ENCODE measurements around the gene NPLOC4.
A peak's percentile ranks its signal among the peaks of the same experiment; 100 is the strongest.

The NPLOC4 gene

DNA sequence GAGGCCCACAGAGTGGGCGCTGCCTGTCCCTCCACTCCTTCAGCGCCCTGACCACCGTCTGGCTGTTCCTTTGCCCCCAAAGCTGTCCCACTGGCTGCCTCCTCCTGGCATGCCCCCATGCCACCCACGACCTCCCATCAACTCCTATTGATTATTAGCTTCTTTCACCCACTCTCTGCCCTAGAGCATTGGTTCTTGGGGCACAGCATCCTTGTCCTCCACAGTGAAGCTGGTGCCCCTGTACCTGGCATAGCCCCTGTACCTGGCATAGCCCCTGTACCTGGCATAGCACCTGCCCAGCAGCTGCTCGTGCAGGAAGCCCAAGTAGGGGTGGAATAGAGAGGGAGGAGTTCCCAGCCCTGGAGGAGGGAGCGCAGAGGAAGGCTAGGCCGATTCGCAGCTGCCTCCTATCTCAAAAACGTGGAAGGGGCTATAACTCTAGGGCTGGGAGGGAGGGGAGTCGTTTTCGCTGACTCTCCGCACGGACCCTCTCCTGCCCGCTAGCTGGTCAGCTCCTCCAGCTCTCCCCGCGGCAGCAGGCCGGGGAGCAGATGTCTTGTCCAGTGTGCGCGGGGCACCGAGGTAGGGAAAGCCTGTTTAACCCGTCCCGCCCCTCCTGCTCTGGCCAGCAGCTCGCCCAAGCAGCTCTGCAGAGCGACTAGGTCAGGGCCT, 118.7 kb downstream of the NPLOC4 start:
- peak; percentile 34 for DNase-seq (ENCODE audit: low read depth)

DNA sequence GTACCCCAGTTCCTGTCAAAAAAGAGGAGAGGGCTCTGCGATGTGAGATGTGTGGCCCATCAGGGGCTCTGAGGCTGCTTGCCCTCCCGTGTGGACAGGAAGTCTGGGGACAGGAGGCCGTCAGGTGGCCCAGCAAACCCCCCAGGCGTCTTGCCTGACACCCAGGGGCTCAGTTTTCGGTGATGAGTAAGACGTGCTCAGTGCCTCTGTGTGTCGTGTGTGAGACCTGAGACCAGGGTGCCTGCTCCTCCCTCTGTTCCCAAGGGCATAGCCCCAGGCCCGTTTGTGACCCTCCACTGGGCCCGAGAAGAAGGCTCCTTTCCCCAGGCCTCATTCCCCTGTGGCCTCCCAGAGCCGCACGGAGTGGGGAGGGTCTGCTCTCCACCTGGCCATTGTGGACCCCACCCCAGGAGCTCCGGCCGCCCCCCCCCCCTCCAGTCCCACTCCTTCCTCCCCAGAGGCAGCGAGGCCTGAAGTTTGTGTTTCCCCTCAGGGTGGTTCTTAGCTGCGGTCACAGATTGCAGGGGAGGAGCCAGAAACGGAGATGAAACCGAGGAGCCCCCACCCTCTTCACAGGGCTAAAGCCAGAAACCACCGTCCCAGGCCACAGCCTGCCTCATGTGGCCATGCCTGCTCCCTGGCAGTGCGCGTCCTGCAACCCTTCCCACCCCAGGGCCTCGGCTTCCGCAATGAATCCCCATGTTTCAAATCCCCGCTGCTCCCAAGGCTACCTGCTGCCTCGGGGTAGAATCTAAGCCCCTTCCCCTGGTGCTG, 119.4 kb downstream of the NPLOC4 start:
- peak; percentile 42 for DNase-seq (ENCODE audit: low read depth)

DNA sequence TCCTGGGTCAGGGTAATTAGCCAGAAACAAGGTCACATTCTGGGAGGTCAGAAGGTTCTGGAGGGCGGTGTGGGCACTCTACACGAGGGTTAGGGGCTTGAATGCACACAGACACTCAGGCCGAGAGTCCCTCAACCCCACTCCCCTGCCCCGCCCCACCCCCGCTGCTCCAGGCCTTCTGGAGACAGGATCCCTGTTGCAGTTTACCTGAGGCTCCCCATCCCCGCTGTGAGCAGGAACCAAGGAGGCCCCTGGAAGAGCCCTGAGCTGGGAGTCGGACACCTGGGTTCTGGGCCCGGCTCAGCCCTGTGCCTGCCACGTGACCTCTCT, 119.9 kb downstream of the NPLOC4 start:
- no peak for DNase-seq (ENCODE audit: low read depth)

DNA sequence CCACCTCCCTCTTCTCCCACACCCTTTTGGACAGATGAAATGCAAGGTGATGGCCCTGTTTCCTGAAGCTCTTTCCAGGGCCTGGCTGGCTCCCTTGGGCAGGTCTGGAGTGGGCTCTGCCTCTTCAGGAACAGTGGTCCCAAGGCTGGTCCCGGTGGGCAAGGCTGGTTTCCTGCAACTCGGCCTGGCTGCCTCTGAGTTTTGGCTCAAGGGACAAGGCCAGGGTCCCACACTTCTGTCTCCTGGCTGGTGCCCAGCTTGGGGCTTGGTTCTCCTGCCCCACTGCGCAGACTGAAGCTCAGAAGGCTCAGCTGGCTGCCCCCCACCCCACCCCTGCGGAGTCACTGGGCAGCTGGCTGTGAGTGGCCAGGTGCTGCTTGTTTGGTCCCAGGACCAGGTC, 120.5 kb downstream of the NPLOC4 start:
- no peak for DNase-seq (ENCODE audit: low read depth)

DNA sequence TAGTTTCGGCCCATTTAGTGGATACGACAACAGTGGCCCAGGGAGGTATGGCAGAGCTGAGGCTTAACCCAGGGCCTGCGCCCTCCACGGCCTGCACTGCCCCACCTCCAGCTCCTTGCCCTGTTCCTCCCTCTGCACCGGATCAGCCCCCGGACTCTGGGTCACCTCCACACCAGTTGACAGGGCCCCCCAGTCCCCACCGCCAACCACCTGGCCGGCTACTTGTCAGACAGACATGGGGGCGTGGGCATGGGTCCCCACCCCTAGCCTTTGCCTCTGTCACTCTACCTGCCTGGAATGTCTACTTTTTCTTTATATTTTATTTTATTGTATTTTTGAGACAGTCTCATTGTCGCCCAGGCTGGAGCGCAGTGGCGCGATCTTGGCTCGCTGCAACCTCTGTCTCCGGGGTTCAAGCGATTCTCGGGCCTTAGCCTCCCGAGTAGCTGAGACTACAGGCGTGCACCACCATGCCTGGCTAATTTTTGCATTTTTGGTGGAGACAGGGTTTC, 121.3 kb downstream of the NPLOC4 start:
- no peak for DNase-seq (ENCODE audit: low read depth)

DNA sequence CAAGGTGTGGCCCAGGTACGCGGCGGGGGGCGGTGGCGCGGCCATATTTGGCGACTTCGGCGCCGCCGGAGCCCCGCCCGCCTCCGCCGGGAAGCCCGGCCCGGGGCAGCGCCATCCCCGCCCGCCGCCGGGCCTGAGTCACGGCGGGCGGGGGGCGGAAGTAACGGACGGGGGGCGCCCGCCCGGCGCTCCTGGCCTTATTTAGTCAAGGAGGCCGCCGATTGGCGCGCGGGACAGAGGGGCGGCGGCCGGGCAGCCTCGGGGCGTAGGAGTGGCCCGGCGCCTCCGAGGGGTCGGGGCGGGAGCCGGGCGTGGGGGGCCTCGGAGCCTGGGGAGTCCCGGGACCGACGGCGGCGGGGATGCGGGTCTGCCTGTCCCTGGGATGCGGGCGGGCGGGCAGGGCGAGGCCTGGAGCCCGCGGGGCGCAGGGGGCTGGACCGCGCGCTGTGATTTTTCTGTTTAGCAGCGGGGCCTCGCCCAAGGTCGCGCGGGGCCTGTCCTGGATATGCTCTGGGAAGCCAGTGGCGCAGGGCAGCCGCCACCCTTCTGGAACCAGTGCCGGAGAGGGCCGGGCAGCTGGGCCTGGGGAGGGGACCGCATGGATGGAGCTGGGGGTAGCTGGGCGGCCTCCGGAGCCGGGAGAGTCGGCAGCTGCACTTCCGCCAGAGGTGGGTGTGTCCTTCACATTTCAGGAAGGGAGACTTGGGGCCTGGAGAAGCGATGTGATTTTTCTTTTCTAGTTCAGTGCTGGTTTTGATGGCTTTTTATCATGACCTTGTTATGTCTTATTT, 122.0 kb downstream of the NPLOC4 start:
- DNase-seq (ENCODE audit: low read depth), result peak; percentile 92

DNA sequence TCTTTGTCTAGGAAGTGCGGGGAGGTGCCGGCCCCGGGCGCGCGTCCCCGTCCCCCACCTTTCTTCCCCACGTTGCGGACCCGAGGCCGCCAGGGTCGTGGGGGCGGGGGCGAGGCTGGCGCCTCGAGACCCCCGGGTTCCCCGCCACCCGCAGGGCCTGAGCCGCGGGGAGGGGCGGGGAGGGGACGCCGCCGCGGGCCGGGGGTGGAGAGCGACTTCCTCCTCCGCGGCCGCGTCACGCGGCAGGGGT, 122.5 kb downstream of the NPLOC4 start:
- DNase-seq (ENCODE audit: low read depth), result no peak

DNA sequence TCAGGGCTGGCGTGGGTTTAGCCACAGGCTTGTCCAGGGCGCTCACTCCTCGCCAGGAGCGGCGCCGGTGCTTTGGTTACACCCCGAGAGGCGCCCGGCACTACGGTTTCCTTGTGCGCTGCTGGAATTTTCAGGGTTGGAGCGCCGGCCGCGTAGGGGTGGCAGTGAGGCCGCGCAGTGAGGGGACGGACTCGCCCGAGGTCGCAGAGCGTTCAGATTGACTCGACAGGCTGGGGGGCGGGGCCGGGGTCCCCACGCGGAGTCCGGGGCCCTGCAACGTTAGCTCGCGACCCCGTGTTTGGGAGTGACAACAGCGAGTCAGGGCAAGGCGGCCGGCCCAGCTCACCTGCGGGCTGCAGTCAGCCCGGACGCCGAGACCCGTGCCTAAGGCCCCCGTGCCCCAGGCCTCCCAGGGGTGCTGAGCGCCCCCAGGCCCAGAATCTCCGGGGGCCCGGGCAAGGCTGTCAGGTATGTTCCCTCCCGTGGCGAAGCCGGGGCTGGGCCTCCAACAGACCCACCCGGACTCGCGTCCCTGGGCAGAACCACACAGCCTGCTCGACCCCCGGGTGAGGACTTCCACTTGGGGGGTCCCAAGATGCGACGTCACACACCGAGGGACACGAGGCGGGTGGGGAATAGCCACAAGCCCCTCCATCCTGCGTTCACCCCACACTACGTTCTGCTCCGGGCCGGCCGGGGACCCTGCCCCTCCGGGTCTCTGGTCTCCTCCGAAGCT, 123.0 kb downstream of the NPLOC4 start:
- peak; percentile 82 for DNase-seq (ENCODE audit: low read depth)

DNA sequence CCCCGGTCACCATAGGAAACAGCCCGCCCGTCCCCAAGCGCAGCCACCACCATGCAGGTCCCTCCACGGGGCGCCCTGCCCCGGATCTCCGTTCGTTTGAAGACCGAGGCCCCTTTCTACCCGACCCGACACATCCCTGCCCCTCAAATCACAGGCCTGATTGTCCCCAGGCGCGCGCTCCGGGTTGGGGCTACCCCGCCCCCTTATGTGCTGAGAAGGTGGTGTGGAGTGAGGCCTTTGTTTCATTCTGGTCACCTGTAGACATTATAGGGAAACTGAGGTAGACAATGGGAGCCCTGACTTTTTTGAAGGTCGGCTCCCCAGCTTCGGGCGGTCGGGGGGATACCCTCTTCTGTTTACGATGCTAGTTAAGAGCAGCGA, 123.5 kb downstream of the NPLOC4 start:
- DNase-seq (ENCODE audit: low read depth), result peak; percentile 70

DNA sequence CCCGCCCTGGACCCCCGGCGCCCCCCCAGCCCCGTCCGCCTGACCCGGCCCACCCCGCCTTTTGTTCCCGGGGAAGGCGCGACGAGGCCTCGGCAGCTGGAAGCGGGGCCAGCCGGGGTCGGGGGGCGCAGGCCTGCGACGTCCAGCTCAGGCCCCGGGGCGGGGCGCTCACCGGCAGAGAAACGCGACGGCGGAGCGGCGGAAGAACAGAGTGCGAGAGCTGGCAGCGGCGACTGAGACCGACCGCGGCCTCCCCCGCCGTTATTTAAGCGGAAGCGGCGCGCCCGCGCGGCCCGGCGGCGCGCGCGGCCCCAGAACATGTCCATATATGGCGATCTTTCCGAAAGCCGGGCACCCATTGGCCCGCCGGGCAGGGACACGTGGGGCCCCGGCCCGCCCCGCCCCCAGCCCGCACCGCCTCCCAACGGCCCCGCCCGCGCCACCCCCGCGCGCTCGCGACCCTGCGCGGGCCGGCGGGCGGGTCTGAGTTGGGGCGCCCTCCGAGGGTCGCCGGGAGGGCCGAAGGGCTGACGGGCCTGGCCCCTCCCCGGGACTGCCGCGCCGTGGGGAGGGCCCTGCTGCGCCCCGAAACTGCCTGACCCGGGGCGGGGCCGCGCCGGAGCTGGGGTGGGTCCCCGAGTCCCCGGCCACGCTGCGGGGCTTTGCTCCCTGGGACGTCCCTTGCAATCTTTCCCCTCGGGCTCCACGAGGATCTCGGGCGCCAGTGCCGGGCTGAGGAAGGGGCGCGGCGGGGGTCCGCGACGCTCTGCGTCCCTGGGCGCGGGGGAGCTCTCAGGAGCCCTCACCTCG, 124.1 kb downstream of the NPLOC4 start, which contains the start of gene ACTG1:
Gene ACTG1 (minus strand): TSS at position 238 of the 810 bp plus-strand sequence. CDS start 445 bp downstream, outside the sequence.
- peak; percentile 94 for DNase-seq (ENCODE audit: low read depth)

DNA sequence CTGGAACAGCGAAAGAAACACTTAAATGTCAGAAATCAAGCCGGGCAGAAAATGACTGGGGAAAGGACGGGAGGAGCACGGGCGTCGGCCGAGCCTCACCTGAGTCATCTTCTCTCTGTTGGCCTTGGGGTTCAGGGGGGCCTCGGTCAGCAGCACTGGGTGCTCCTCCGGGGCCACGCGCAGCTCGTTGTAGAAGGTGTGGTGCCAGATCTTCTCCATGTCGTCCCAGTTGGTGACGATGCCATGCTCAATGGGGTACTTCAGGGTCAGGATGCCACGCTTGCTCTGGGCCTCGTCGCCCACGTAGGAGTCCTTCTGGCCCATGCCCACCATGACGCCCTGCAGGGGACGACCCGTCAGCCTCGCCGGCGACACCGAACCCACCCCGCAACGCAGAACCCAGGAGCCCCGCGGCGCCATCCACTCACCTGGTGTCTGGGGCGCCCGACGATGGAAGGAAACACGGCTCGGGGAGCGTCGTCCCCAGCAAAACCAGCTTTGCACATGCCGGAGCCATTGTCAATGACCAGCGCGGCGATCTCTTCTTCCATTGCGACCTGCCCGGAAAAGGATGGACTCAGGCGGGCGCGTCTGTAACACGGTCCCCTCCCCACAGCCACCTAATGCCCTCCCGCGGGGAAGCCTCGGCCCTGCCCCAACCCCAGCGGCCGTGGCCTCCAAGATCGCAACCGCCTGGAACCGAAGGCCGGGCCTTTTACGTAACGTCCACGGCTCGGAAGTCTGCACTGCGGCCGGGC, 124.9 kb downstream of the NPLOC4 start:
- peak; percentile 49 for DNase-seq (ENCODE audit: low read depth)

DNA sequence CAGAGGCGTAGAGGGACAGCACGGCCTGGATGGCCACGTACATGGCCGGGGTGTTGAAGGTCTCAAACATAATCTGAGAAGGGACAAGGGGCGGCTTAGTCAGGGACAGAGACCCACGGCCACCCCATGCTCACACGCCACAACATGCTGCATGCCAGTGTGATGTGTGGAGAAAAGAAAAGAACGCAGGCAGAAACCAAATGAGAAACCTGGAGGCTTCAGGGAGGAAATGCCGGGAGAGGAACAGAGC, 125.4 kb downstream of the NPLOC4 start:
- no peak for DNase-seq (ENCODE audit: low read depth)

DNA sequence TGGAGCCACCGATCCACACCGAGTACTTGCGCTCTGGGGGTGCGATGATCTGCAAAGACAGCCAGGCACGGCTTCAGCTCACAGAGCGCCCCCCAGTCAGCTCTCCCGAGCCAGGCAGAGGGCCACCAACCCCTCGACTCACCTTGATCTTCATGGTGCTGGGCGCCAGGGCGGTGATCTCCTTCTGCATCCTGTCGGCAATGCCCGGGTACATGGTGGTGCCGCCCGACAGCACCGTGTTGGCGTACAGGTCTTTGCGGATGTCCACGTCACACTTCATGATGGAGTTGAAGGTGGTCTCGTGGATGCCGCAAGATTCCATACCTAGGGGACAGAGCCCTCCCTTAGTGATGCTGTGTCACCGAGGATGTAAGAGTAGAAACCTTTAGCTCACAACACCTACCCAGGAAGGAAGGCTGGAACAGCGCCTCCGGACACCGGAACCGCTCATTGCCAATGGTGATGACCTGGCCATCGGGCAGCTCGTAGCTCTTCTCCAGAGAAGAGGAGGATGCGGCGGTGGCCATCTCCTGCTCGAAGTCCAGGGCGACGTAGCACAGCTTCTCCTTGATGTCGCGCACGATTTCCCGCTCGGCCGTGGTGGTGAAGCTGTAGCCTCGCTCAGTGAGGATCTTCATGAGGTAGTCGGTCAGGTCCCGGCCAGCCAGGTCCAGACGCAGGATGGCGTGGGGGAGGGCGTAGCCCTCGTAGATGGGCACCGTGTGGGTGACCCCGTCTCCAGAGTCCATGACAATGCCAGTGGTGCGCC, 125.9 kb downstream of the NPLOC4 start:
- DNase-seq (ENCODE audit: low read depth), result peak; percentile 60

DNA sequence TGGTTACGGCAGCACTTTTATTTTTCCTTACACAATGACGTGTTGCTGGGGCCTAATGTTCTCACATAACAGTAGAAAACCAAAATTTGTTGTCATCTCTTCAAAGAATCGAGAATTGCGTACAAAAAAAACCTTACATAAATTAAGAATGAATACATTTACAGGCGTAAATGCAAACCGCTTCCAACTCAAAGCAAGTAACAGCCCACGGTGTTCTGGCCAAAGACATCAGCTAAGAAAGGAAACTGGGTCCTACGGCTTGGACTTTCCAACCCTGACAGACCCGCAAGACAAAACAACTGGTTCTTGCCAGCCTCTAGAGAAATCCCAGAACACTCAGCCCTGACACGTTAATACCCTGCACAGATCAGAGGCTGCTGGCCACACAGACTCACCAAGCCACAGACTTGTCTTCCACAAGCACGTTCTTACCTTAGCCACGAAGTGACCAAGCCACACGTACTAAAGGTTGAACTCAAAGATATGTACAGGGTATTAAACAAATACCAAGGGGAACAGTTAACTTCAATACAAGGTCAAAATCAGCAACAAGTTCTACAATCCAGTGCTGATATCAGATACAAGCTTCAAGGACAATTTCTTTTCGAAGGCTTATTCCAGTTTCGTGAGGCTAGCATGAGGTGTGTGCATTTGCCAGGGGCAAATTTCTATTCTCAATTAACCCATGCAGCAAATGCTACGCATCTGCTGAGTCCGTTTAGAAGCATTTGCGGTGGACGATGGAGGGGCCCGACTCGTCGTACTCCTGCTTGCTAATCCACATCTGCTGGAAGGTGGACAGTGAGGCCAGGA, 126.7 kb downstream of the NPLOC4 start:
- no peak for DNase-seq (ENCODE audit: low read depth)

DNA sequence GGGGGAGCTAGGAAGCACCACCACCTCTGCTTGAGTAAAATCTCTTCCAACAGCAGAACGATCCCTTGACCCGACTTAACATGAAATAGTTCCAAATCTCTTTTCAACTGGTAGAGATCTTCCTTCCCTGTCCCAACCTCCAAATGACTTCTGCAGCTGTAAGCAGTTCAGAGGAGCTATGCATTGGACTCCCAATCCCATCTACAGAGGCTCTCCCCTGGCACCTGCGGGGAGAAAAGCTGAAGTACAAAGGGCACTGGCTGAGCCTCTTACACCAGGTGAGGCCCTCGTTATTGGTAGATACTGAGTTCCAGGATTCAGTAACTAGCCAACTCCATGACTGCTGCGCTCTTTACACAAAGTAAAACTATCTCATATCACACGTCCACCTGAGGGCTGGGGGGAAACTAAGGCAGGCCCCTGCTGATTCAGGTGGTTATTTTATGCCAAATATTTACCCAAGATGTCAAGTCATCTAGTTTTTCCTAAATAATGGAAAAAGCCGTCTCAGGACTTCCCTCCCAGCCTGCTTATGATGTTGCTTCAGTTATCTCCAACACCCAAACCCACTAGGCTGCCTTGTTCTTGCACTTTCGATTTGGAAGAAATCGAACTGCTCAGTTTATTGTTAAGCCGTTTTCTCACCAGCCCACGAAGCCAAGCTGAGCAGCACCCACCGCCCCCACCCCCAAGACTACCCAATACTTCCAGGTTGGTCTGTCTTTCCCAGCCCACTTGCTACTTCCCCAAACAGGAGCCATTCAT, 127.5 kb downstream of the NPLOC4 start:
- no peak for DNase-seq (ENCODE audit: low read depth)

DNA sequence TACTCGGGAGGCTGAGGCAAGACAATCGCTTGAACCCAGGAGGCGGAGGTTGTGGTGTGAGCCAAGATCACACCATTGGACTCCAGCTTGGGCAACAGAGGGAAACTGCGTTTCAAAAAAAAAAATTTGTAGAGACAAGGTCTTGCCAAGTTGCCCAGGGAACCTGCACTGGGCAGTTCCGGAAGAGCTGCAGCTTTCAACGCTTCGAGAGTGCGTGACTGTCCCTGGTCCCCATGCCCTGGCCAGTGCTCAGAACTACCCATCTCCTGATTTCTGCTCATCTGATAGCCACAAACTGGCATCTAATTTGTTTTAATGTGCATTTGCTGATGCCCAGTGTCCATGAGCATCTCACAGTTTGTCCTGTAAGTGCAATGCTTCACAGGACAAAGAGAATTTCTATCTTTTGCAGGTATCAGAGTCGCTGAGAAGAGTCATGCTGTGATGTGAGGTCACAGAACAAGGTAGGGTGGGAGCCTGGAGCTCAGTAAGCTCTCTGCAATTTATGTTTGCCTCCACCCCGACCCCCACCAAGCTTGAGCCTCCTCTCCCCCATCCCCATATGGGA, 128.2 kb downstream of the NPLOC4 start:
- DNase-seq (ENCODE audit: low read depth), result peak; percentile 67

Measured in EH (cell line).